Tibial artery (tissue), 4 donors: ENCODE measurements around the gene KCNK7.
"Not testable (repeated sequence)": the region's sequence is repeated elsewhere in the genome, so short reads cannot be mapped to it uniquely, and the experiment has no call there.

Experiments
- DNase-seq, 2 donors: peaks; one replicate each; pipeline ENCODE4 v3.0.0-alpha.2; 2019
- H3K27ac ChIP-seq, 2 donors: fragments of 200-600 bp; sonication (generic) in 1 of 2; 1 replicate in 1 of 2; 2 replicates in 1 of 2; pipeline ENCODE4 v1.5.1; 2018 to 2019; ENCODE audit warnings: mild to moderate bottlenecking in 1 of 2
- H3K27me3 ChIP-seq, 2 donors: fragments of 200-600 bp; sonication (generic) in 1 of 2; one replicate each; pipeline versions ENCODE4 v1.5.1 to v1.6.0; 2016 to 2019
- H3K36me3 ChIP-seq, 3 donors: fragments of 200-600 bp; sonication (generic) in 2 of 3; one replicate each; pipeline ENCODE4 v1.5.1; 2016 to 2019; ENCODE audit warnings: mild to moderate bottlenecking in 2 of 3
- H3K4me1 ChIP-seq, 4 donors: fragments of 200-600 bp; sonication (generic) in 2 of 4; 1 replicate in 3 of 4; 2 replicates in 1 of 4; pipeline ENCODE4 v1.5.1; 2016 to 2019
- H3K4me3 ChIP-seq, 2 donors: fragments of 200-600 bp; sonication (generic) in 1 of 2; 1 replicate in 1 of 2; 2 replicates in 1 of 2; pipeline ENCODE4 v1.5.1; 2018 to 2019; ENCODE audit warnings: mild to moderate bottlenecking in 2 of 2
- H3K9me3 ChIP-seq, 3 donors: fragments of 200-600 bp; sonication (generic) in 1 of 3; one replicate each; pipeline ENCODE4 v1.5.1; 2016 to 2019
- CTCF ChIP-seq, 2 experiments: fragments of 200-600 bp in 1 of 2; fragments of 450-650 bp in 1 of 2; IDR thresholded peaks; one replicate each; pipeline ENCODE4 v1.5.1; 2017 to 2019; ENCODE audit warnings: antibody characterized with exemption in 2 of 2, mild to moderate bottlenecking in 1 of 2, moderate library complexity in 1 of 2
- intact Hi-C: fragments of 100-400 bp; cut with DNase I; formaldehyde crosslinking; loops from one replicate; pipeline ENCODE4 v1.15.0; 2023; ENCODE audit warnings: low total_unique reads

KCNK7 gene

GRCh38 chr11:65569164-65569972, 26.2 kb downstream of the KCNK7 start:
- no peaks in the 10 kb centered on the region for H3K9me3 ChIP-seq
- H3K4me3 ChIP-seq = peak overlapping the region; percentile 72 to 96
- H3K36me3 ChIP-seq = peaks cover 0 to 9% (median 0%) of the 10 kb centered on the region in 3 donors
- TF ChIP-seq CTCF (IDR thresholded peaks at IDR 0.05) = no peak
- intact Hi-C loops = loop anchor here (2.0 kb wide), 1 partner anchor 29 kb away; no protein-coding TSS in a partner anchor
- no peak for DNase-seq
- H3K27me3 ChIP-seq = no peaks in the 10 kb centered on the region
- peaks cover 0 to 59% (median 49%) of the 10 kb centered on the region in 4 donors for H3K4me1 ChIP-seq
- peak overlapping the region; percentile 93 to 98 for H3K27ac ChIP-seq

- no peak for TF ChIP-seq CTCF (IDR thresholded peaks at IDR 0.05)
- Histone ChIP-seq H3K27ac (peak overlapping the region; percentile 5 to 36), H3K4me3 (no peak overlapping the region), H3K36me3 (peaks cover 0 to 9% (median 0%) of the 10 kb centered on the region in 3 donors), H3K27me3 (no peaks in the 10 kb centered on the region), H3K4me1 (peaks cover 3 to 43% (median 29%) of the 10 kb centered on the region in 4 donors), H3K9me3 (no peaks in the 10 kb centered on the region)
- intact Hi-C loops = no loop called here
- no peak for DNase-seq
Measured at GRCh38 chr11:65565624-65566453, 29.8 kb downstream of the KCNK7 start.

GRCh38 chr11:65564879-65565559, 30.6 kb downstream of the KCNK7 start:
- H3K36me3 ChIP-seq, H3K9me3 ChIP-seq, H3K4me3 ChIP-seq, H3K27me3 ChIP-seq, intact Hi-C loops, DNase-seq: not testable (repeated sequence)
- Histone ChIP-seq H3K27ac (peak overlapping the region; percentile 5 to 36), H3K4me1 (peaks cover 9 to 48% (median 35%) of the 10 kb centered on the region in 4 donors)

GRCh38 chr11:65563601-65564000, 32.0 kb downstream of the KCNK7 start:
- Histone ChIP-seq H3K27me3 (no peaks in the 10 kb centered on the region), H3K36me3 (peaks cover 0 to 9% (median 0%) of the 10 kb centered on the region in 3 donors), H3K27ac (no peak overlapping the region), H3K4me3 (no peak overlapping the region), H3K4me1 (peaks cover 9 to 52% (median 42%) of the 10 kb centered on the region in 4 donors), H3K9me3 (no peaks in the 10 kb centered on the region)
- intact Hi-C loops = no loop called here
- TF ChIP-seq CTCF (IDR thresholded peaks at IDR 0.05) = no peak
- no peak for DNase-seq

- no peak for TF ChIP-seq CTCF (IDR thresholded peaks at IDR 0.05)
- no peak for DNase-seq
- no peaks in the 10 kb centered on the region for H3K9me3 ChIP-seq
- H3K36me3 ChIP-seq = peaks cover 0 to 2% (median 0%) of the 10 kb centered on the region in 3 donors
- H3K4me1 ChIP-seq = peaks cover 9 to 46% (median 36%) of the 10 kb centered on the region in 4 donors
- H3K27me3 ChIP-seq = no peaks in the 10 kb centered on the region
- peak overlapping the region in 1 of 2 donors; percentile 96 for H3K27ac ChIP-seq
- intact Hi-C loops = no loop called here
- no peak overlapping the region for H3K4me3 ChIP-seq
Measured at GRCh38 chr11:65562788-65563187, 32.8 kb downstream of the KCNK7 start.
